ENCODE results near the gene SMYD3. TPM values are rescaled to one million over a fixed set of nuclear protein-coding genes. Genes with fewer than 3 reads are reported as not detected.

The SMYD3 gene
- total RNA-seq, 1 experiment from 2014 or later: 17.4 TPM

- H3K36me3 ChIP-seq (ENCODE audit: control insufficient read depth, insufficient read depth, low read length): no peaks in the 10 kb centered on the region
- no peaks in the 10 kb centered on the region for H3K9me3 ChIP-seq (ENCODE audit: control insufficient read depth, insufficient read depth, low read depth, low read length)
- no peaks in the 10 kb centered on the region for H3K4me1 ChIP-seq (ENCODE audit: control insufficient read depth, insufficient read depth, low read length)
- ChIA-PET CTCF (no interaction called here), POLR2A (no interaction called here)
- H3K27me3 ChIP-seq (ENCODE audit: control insufficient read depth, insufficient read depth, low read length): no peaks in the 10 kb centered on the region
- ATAC-seq: no peak
- H3K4me3 ChIP-seq (ENCODE audit: low read depth in 2 of 2, low read length in 2 of 2): no peak overlapping the region
- no peak for DNase-seq (ENCODE audit: low read depth, low spot score)
- TF ChIP-seq SIN3A (IDR thresholded peaks at IDR 0.05; ENCODE audit: borderline replicate concordance, insufficient read depth, low read depth, low read length) (no peak), TCF7L2 (IDR thresholded peaks at IDR 0.05; ENCODE audit: low read depth, low read length) (no peak), POLR2AphosphoS5 (IDR thresholded peaks at IDR 0.05; ENCODE audit: low read depth, low read length) (no peak), REST (IDR thresholded peaks at IDR 0.05; ENCODE audit: insufficient read depth in 1 of 2, low read depth in 2 of 2, low read length in 1 of 2) (no peak)
- TF ChIP-seq, protein P1, sequence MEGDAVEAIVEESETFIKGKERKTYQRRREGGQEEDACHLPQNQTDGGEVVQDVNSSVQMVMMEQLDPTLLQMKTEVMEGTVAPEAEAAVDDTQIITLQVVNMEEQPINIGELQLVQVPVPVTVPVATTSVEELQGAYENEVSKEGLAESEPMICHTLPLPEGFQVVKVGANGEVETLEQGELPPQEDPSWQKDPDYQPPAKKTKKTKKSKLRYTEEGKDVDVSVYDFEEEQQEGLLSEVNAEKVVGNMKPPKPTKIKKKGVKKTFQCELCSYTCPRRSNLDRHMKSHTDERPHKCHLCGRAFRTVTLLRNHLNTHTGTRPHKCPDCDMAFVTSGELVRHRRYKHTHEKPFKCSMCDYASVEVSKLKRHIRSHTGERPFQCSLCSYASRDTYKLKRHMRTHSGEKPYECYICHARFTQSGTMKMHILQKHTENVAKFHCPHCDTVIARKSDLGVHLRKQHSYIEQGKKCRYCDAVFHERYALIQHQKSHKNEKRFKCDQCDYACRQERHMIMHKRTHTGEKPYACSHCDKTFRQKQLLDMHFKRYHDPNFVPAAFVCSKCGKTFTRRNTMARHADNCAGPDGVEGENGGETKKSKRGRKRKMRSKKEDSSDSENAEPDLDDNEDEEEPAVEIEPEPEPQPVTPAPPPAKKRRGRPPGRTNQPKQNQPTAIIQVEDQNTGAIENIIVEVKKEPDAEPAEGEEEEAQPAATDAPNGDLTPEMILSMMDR (IDR thresholded peaks at IDR 0.05): no peak
- in situ Hi-C loops (cut with HindIII; ENCODE audit: low pct_unique_long_range_greater_than_20kb, low sequenced_read_pairs) (no loop called here), intact Hi-C loops (cut with micrococcal nuclease; ENCODE audit: unreplicated experiment) (no loop called here)
- H3K27ac ChIP-seq (ENCODE audit: low read length): no peak overlapping the region
- BruUV-seq (replicated peaks): no TSS peak
These were observed 629.1 kb downstream of the SMYD3 start for GRCh38 chr1:245877976-245878375.

DNA sequence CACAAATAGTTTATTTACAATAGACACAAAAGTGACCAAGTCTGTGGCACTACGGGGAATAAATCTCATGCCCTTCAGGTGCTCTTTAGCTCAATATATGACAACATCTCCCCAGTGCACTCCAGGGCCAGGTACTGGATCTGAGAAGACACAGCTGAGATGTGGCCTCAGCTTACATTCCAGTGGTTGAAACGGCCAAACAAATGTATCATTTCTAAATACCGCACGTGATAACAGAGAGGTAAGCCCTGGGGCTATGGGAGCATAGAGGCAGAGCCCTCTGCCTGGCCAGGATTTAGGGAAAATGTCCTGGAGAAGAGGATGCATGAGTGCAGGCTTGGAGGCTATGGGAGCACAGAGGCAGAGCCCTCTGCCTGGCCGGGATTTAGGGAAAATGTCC is 630.5 kb downstream of the SMYD3 start:
- intact Hi-C loops (cut with micrococcal nuclease; ENCODE audit: unreplicated experiment): no loop called here
- BruUV-seq (replicated peaks): no TSS peak
- TF ChIP-seq REST (IDR thresholded peaks at IDR 0.05; ENCODE audit: insufficient read depth in 1 of 2, low read depth in 2 of 2, low read length in 1 of 2) (no peak), TCF7L2 (IDR thresholded peaks at IDR 0.05; ENCODE audit: low read depth, low read length) (no peak), SIN3A (IDR thresholded peaks at IDR 0.05; ENCODE audit: borderline replicate concordance, insufficient read depth, low read depth, low read length) (no peak), POLR2AphosphoS5 (IDR thresholded peaks at IDR 0.05; ENCODE audit: low read depth, low read length) (no peak)
- TF ChIP-seq, protein P1 (IDR thresholded peaks at IDR 0.05): no peak
- ChIA-PET POLR2A (no interaction called here), CTCF (no interaction called here)
- DNase-seq (ENCODE audit: low read depth, low spot score): no peak
- Histone ChIP-seq H3K4me1 (ENCODE audit: control insufficient read depth, insufficient read depth, low read length) (no peaks in the 10 kb centered on the region), H3K36me3 (ENCODE audit: control insufficient read depth, insufficient read depth, low read length) (no peaks in the 10 kb centered on the region), H3K27me3 (ENCODE audit: control insufficient read depth, insufficient read depth, low read length) (no peaks in the 10 kb centered on the region), H3K27ac (ENCODE audit: low read length) (no peak overlapping the region), H3K9me3 (ENCODE audit: control insufficient read depth, insufficient read depth, low read depth, low read length) (no peaks in the 10 kb centered on the region), H3K4me3 (ENCODE audit: low read depth in 2 of 2, low read length in 2 of 2) (no peak overlapping the region)
- ATAC-seq: no peak
- in situ Hi-C loops (cut with HindIII; ENCODE audit: low pct_unique_long_range_greater_than_20kb, low sequenced_read_pairs): no loop called here

Data from Panc1 (cell line).